Measurements from ENCODE around the gene DCAF6.

Gene DCAF6

GRCh38 chr1:168101336-168101735 is 164.9 kb downstream of the DCAF6 start:
- DNase-seq (ENCODE audit: low read depth) = no peak

- no peak for DNase-seq (ENCODE audit: low read depth)
Observed at GRCh38 chr1:168102487-168102886, 166.0 kb downstream of the DCAF6 start.

GRCh38 chr1:168104535-168104934 is 168.1 kb downstream of the DCAF6 start:
- no peak for DNase-seq (ENCODE audit: low read depth)

GRCh38 chr1:168105846-168106245 is 169.4 kb downstream of the DCAF6 start:
- DNase-seq (ENCODE audit: low read depth) = no peak

- no peak for DNase-seq (ENCODE audit: low read depth)
Observed at GRCh38 chr1:168106274-168106673, 169.8 kb downstream of the DCAF6 start.

- no peak for DNase-seq (ENCODE audit: low read depth)
Observed at GRCh38 chr1:168110896-168111545, 174.5 kb downstream of the DCAF6 start.

GRCh38 chr1:168112673-168113305 is 176.3 kb downstream of the DCAF6 start:
- DNase-seq (ENCODE audit: low read depth) = peak; percentile 24

GRCh38 chr1:168114845-168115244 is 178.4 kb downstream of the DCAF6 start:
- no peak for DNase-seq (ENCODE audit: low read depth)

- DNase-seq (ENCODE audit: low read depth) = no peak
Observed at GRCh38 chr1:168116327-168116799, 179.9 kb downstream of the DCAF6 start.

- DNase-seq (ENCODE audit: low read depth) = no peak
Observed at GRCh38 chr1:168119750-168120149, 183.3 kb downstream of the DCAF6 start.

GRCh38 chr1:168121401-168122011 is 185.0 kb downstream of the DCAF6 start:
- no peak for DNase-seq (ENCODE audit: low read depth)

- DNase-seq (ENCODE audit: low read depth) = no peak
Observed at GRCh38 chr1:168125051-168125450, 188.6 kb downstream of the DCAF6 start.
